HG02798 (cell line): ENCODE measurements around the gene EEF1AKMT1.
"Not testable (repeated sequence)": the region's sequence is repeated elsewhere in the genome, so short reads cannot be mapped to it uniquely, and the experiment has no call there.

Experiments used
- ATAC-seq: cut with Tn5 transposase; IDR thresholded peaks from one replicate; pipeline ENCODE4 v1.9.1; 2021; ENCODE audit warnings: mild to moderate bottlenecking; ENCODE audit not compliant: unreplicated experiment, poor library complexity

The EEF1AKMT1 gene

GRCh38 chr13:20702530-20702914, 71.2 kb downstream of the EEF1AKMT1 start:
- no peak for ATAC-seq

- ATAC-seq = no peak
Measured at GRCh38 chr13:20701461-20701860, 72.3 kb downstream of the EEF1AKMT1 start.

DNA sequence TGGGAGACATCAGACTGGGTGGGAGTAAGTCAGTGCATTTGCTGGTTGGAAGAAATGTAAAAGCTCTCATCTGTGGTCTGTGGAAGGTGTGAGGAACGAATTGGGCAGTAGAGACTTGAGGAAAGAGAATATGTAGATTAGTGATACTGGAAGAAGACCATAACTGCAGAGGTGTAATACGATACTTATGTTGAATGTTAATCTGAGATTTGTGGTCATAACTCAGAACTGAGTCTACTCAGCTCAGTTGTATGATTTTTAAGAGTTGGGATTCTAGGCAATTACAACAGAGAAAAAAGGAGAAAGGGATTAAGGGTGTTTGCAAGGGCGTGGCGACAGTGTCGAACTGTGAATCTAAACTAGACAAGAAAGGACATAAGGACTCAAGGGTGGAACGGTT, 73.5 kb downstream of the EEF1AKMT1 start:
- no peak for ATAC-seq

DNA sequence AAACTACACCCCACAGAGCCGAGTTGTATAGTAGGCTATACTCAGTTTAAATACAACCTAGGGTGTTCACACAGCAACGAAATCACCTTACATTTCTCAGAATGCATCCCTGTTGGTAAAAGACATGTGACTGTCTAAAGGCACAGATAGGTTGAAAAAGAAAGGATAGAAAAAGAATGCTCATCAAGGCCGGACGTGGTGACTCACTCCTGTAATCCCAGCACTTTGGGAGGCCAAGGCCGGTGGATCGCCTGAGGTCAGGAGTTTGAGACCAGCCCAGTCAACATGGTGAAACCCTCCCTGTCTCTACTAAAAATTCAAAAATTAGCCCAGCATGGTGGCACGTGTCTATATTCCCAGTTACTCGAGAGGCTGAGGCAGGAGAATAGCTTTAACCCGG, 74.0 kb downstream of the EEF1AKMT1 start:
- no peak for ATAC-seq

GRCh38 chr13:20696073-20696472, 77.7 kb downstream of the EEF1AKMT1 start:
- no peak for ATAC-seq

GRCh38 chr13:20691616-20692015, 82.1 kb downstream of the EEF1AKMT1 start:
- ATAC-seq = no peak

- no peak for ATAC-seq
Measured at GRCh38 chr13:20689291-20689690, 84.5 kb downstream of the EEF1AKMT1 start.

GRCh38 chr13:20686863-20687579, 86.7 kb downstream of the EEF1AKMT1 start:
- ATAC-seq = no peak

DNA sequence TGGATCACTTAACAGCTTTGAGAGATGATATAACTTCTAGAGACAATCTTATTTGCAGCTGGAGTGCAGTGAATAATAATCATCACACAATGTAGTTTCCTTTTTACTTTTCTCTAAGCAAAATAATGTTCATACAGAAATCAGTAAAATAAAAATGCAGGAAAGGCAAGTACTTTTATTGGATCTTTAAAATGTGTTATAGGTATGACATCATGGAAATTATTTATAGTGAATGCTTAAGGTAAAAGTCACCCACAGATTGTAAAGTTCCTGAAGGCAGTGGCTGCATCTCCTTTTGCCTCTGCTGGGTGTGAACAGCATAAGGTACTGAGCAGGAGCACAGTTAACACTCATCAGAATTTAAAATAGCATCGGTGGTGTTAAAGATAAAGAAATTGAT, 87.6 kb downstream of the EEF1AKMT1 start:
- ATAC-seq = no peak

DNA sequence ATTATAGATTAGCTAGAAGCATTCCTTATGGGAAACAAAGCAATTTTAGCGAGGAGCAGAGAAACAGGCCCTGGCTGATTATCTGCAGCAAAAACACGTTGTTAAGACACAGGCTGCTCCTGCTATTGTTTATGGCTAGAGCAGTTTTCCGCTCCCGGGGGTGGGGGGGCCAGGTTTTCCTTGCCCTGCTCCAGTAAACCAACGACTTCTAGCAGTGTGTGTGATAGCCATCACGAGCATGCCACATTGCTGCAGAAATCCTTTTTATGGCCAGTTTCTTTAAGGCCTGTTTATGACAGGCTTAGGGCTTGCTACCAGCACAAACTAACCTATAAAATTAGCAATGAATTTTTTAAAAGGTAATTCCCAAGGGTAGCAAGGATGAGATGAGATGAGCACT, 88.7 kb downstream of the EEF1AKMT1 start:
- ATAC-seq = no peak

- ATAC-seq = no peak
Measured at GRCh38 chr13:20684546-20684945, 89.2 kb downstream of the EEF1AKMT1 start.

DNA sequence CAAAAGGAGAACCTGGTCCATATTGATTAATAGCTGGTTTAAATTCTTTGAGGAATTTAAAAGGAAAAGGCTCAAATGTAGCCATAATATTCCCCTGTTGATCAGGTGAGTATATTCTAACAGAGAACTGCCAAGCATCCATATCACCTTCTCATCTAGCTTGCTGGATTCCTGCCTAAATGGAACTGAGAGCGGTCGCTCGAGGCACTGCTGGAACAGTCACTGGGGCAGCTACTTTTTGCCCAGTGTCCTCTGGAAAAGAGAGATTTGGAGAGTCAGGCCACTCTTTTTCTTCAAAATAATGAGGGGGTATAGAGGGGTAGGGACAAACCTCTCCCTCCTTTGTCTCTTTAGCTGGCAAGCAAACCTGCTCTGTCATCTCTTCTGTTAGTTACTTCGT, 89.7 kb downstream of the EEF1AKMT1 start:
- no peak for ATAC-seq

GRCh38 chr13:20682061-20682460, 91.7 kb downstream of the EEF1AKMT1 start:
- no peak for ATAC-seq

GRCh38 chr13:20681481-20681880, 92.3 kb downstream of the EEF1AKMT1 start:
- not testable (repeated sequence) for ATAC-seq

DNA sequence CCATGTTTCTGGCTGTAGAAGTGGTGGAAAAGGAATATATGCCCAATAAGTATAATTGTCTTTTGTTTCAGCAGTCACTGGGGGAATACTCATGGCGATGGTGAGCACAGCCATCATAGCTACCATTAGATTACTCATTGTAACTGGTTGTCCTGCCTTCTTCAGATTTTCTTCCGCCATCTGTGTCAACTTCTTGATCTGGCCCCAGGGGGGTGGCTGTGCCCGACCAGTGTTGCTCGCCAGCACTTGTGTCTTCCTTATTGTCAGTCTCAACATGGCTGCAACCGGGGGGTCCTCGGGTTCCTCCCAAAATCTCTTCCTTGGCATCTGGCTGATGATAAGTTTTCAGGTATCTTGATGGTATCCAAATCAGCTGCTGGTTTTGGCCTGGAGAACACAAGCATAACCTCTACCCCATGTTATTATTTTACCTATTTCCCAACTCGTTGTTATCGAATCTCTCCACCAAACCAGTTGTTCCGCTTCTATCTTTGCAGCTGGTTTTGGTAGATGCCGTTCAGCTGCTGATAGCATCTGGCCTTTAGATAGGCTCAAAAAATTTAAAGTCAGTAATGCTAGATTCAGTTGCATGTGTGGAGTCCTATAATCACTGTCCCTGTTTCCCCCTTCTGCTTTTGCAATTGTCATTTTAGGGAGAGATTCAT, 93.2 kb downstream of the EEF1AKMT1 start:
- ATAC-seq = no peak

GRCh38 chr13:20679879-20680278, 93.9 kb downstream of the EEF1AKMT1 start:
- ATAC-seq = no peak
